Measurements from ENCODE around the gene SELENOO. TPM values are rescaled to one million over a fixed set of nuclear protein-coding genes. Genes with fewer than 3 reads are reported as not detected.

SELENOO gene
- total RNA-seq, 1 experiment from 2014 or later = 29.6 TPM

GRCh38 chr22:50256258-50256862 is 55.5 kb downstream of the SELENOO start:
- Histone ChIP-seq H3K4me2 (ENCODE audit: low read length) (no peak overlapping the region), H2AFZ (ENCODE audit: low read depth, low read length, poor library complexity, severe bottlenecking) (no peak overlapping the region), H3K4me1 (ENCODE audit: control insufficient read depth in 1 of 2, insufficient read depth in 2 of 2, low read length in 2 of 2) (peaks cover 3 to 25% of the 10 kb centered on the region in 2 experiments; a peak in 3 of 4 replicates), H4K20me1 (ENCODE audit: insufficient read depth) (no peaks in the 10 kb centered on the region), H3K9ac (ENCODE audit: low read length) (no peak overlapping the region), H3K79me2 (ENCODE audit: insufficient read depth, low read length) (peaks cover 28% of the 10 kb centered on the region), H3K27ac (ENCODE audit: low read depth, low read length) (no peak overlapping the region), H3K27me3 (ENCODE audit: insufficient read depth, low read length) (no peaks in the 10 kb centered on the region), H3K36me3 (ENCODE audit: control insufficient read depth in 1 of 2, insufficient read depth in 2 of 2, low read length in 2 of 2) (peaks cover 0 to 11% of the 10 kb centered on the region in 2 experiments; a peak in 2 of 4 replicates), H3K9me2 (ENCODE audit: insufficient read depth) (no peaks in the 10 kb centered on the region), H3K4me3 (replicated peaks in 1 of 2; ENCODE audit: low read depth in 1 of 2, low read length in 2 of 2) (no peak overlapping the region), H3K9me3 (ENCODE audit: control insufficient read depth in 1 of 2, insufficient read depth in 1 of 2, low read depth in 1 of 2, low read length in 2 of 2) (no peaks in the 10 kb centered on the region)
- BruUV-seq (replicated peaks) = no TSS peak
- ChIA-PET POLR2A (no interaction called here), CTCF (no interaction called here), RAD21 (ENCODE audit: low non-redundant PET in 1 of 2, low total read pairs in 2 of 2, uncharacterized antibody in 2 of 2, unreplicated experiment in 2 of 2) (no interaction called here)
- DNase-seq (ENCODE audit: low read depth, low spot score) = no peak
- intact Hi-C loops (cut with micrococcal nuclease) = no loop called here
- no peak for TF ChIP-seq EZH2phosphoT487 (IDR thresholded peaks at IDR 0.05; ENCODE audit: borderline replicate concordance)
- no peak for TF ChIP-seq ZBTB33 (IDR thresholded peaks at IDR 0.05; ENCODE audit: extremely low read depth, insufficient replicate concordance, low read length)
- no peak for TF ChIP-seq YY1 (IDR thresholded peaks at IDR 0.05; ENCODE audit: extremely low read depth, insufficient replicate concordance, low read depth, low read length)
- TF ChIP-seq SRF (IDR thresholded peaks at IDR 0.05; ENCODE audit: low read depth) = no peak
- TF ChIP-seq EZH2 (IDR thresholded peaks at IDR 0.05) = no peak
- TF ChIP-seq RAD21 (IDR thresholded peaks at IDR 0.05; ENCODE audit: low read depth) = no peak
- TF ChIP-seq CTCF (IDR thresholded peaks at IDR 0.05 in 2 of 3, conservative IDR thresholded peaks at IDR 0.05 in 1 of 3; ENCODE audit: borderline replicate concordance in 1 of 3, insufficient read depth in 1 of 3, low read depth in 2 of 3, low read length in 2 of 3) = no peak
- TF ChIP-seq EGR1 (IDR thresholded peaks at IDR 0.05; ENCODE audit: low read depth) = no peak
- no peak for TF ChIP-seq ZFX (IDR thresholded peaks at IDR 0.05)
- TF ChIP-seq POLR2A (IDR thresholded peaks at IDR 0.05; ENCODE audit: borderline replicate concordance, extremely low read depth, insufficient read depth, insufficient read length) = no peak
- no peak for TF ChIP-seq CEBPB (IDR thresholded peaks at IDR 0.05; ENCODE audit: low read depth)
- TF ChIP-seq REST (IDR thresholded peaks at IDR 0.05; ENCODE audit: low read depth) = no peak
- no peak for TF ChIP-seq POLR2AphosphoS5 (IDR thresholded peaks at IDR 0.05; ENCODE audit: low read depth, low read length)
- no peak for TF ChIP-seq SIN3A (IDR thresholded peaks at IDR 0.05; ENCODE audit: low read depth)
- no peak for TF ChIP-seq CBX3 (IDR thresholded peaks at IDR 0.05; ENCODE audit: low read depth)
- no peak for TF ChIP-seq ZNF274 (IDR thresholded peaks at IDR 0.05; ENCODE audit: low read depth, low read length)
- no peak for TF ChIP-seq ATF3 (IDR thresholded peaks at IDR 0.05)
- TF ChIP-seq ELF1 (IDR thresholded peaks at IDR 0.05; ENCODE audit: borderline replicate concordance, low read depth) = no peak
- no peak for ATAC-seq

Data from HCT116 (cell line).